ENCODE measurements around the gene PLAC1.

- TF ChIP-seq CTCF (IDR thresholded peaks at IDR 0.05) = no peak
- no peak for TF ChIP-seq POLR2A (IDR thresholded peaks at IDR 0.05)
Observed at GRCh38 chrX:134624046-134624430, 34.2 kb downstream of the PLAC1 start.

All from uterus (tissue), 2 donors.